SJSA1 (cell line): ENCODE measurements around the gene P2RY14. TPM values are rescaled to one million over a fixed set of nuclear protein-coding genes. Genes with fewer than 3 reads are reported as not detected.

Experiments
- DNase-seq, 2 experiments: peaks; one replicate each; pipeline ENCODE4 v3.0.0-alpha.2; 2015 to 2020; ENCODE audit warnings: low spot score in 2 of 2, low read depth in 1 of 2
- H3K27ac ChIP-seq: fragments of 250-450 bp; sonication (Bioruptor Pico); 2 replicates; pipeline ENCODE4 v1.5.1; 2020; ENCODE audit warnings: mild to moderate bottlenecking, moderate library complexity
- H3K27me3 ChIP-seq: fragments of 250-450 bp; sonication (Bioruptor Pico); replicated peaks from 2 replicates; pipeline ENCODE4 v1.5.1; 2020; ENCODE audit warnings: mild to moderate bottlenecking, moderate library complexity
- H3K36me3 ChIP-seq: fragments of 250-450 bp; sonication (Bioruptor Pico); 2 replicates; pipeline ENCODE4 v1.5.1; 2020; ENCODE audit warnings: mild to moderate bottlenecking
- H3K4me1 ChIP-seq: fragments of 250-450 bp; sonication (Bioruptor Pico); replicated peaks from 2 replicates; pipeline ENCODE4 v1.6.1; 2021; ENCODE audit warnings: mild to moderate bottlenecking
- H3K4me3 ChIP-seq: fragments of 250-450 bp; sonication (Bioruptor Pico); 2 replicates; pipeline ENCODE4 v1.5.1; 2020; ENCODE audit warnings: mild to moderate bottlenecking
- H3K9me3 ChIP-seq: fragments of 250-450 bp; sonication (Bioruptor Pico); replicated peaks from 2 replicates; pipeline ENCODE4 v1.5.1; 2020; ENCODE audit warnings: mild to moderate bottlenecking
- total RNA-seq: library from RNA; depleted of rRNA; stranded (reverse); fragments of >200 nt; shearing (Covaris generic); gene quantifications from 2 replicates; pipeline ENCODE4 v1.2.3, GENCODE V29; 2014

Gene P2RY14
- total RNA-seq, 1 experiment from 2014 or later: not detected

GRCh38 chr3:151210676-151211381 is 67.5 kb downstream of the P2RY14 start:
- no peak overlapping the region for H3K27ac ChIP-seq
- no peaks in the 10 kb centered on the region for H3K36me3 ChIP-seq
- H3K9me3 ChIP-seq: no peaks in the 10 kb centered on the region
- H3K27me3 ChIP-seq: no peaks in the 10 kb centered on the region; the same call in 1 of the 2 replicates
- H3K4me3 ChIP-seq: no peak overlapping the region
- peaks cover 3% of the 10 kb centered on the region; the same call in 1 of the 2 replicates for H3K4me1 ChIP-seq
- DNase-seq: no peak

- Histone ChIP-seq H3K4me3 (no peak overlapping the region), H3K4me1 (peaks cover 3% of the 10 kb centered on the region; the same call in 1 of the 2 replicates), H3K27me3 (peaks cover 4% of the 10 kb centered on the region; the same call in 1 of the 2 replicates), H3K36me3 (no peaks in the 10 kb centered on the region), H3K27ac (no peak overlapping the region), H3K9me3 (no peaks in the 10 kb centered on the region)
- no peak for DNase-seq
Measured at GRCh38 chr3:151209654-151210053, 68.7 kb downstream of the P2RY14 start.

- Histone ChIP-seq H3K9me3 (no peaks in the 10 kb centered on the region), H3K27me3 (peaks cover 11% of the 10 kb centered on the region), H3K27ac (no peak overlapping the region), H3K4me1 (peaks cover 3% of the 10 kb centered on the region; the same call in 1 of the 2 replicates), H3K36me3 (no peaks in the 10 kb centered on the region), H3K4me3 (no peak overlapping the region)
- DNase-seq: no peak
Measured at GRCh38 chr3:151206201-151206600, 72.1 kb downstream of the P2RY14 start.

GRCh38 chr3:151205482-151205881 is 72.9 kb downstream of the P2RY14 start:
- no peaks in the 10 kb centered on the region for H3K36me3 ChIP-seq
- DNase-seq: no peak
- peaks cover 17% of the 10 kb centered on the region for H3K27me3 ChIP-seq
- no peaks in the 10 kb centered on the region for H3K9me3 ChIP-seq
- peaks cover 3% of the 10 kb centered on the region; the same call in 1 of the 2 replicates for H3K4me1 ChIP-seq
- H3K4me3 ChIP-seq: no peak overlapping the region
- H3K27ac ChIP-seq: no peak overlapping the region

- Histone ChIP-seq H3K9me3 (no peaks in the 10 kb centered on the region), H3K4me3 (no peak overlapping the region), H3K36me3 (no peaks in the 10 kb centered on the region), H3K27me3 (peaks cover 17% of the 10 kb centered on the region), H3K4me1 (peaks cover 1% of the 10 kb centered on the region; the same call in 1 of the 2 replicates), H3K27ac (no peak overlapping the region)
- DNase-seq: no peak
Measured at GRCh38 chr3:151204530-151205402, 73.6 kb downstream of the P2RY14 start.

GRCh38 chr3:151203051-151203420 is 75.3 kb downstream of the P2RY14 start, which contains the start of gene GPR171:
Gene GPR171, minus strand, starts transcription at chr3:151203216. Its CDS starts 3,830 bp downstream, at chr3:151199386.
- Histone ChIP-seq H3K4me3 (no peak within 1 kb of the TSS), H3K4me1 (no peaks in the 10 kb centered on the region), H3K36me3 (no peaks in the 10 kb centered on the region), H3K27ac (no peak within 1 kb of the TSS), H3K27me3 (peaks cover 17% of the 10 kb centered on the region), H3K9me3 (no peaks in the 10 kb centered on the region)
- DNase-seq: no peak

GRCh38 chr3:151201051-151201730 is 77.2 kb downstream of the P2RY14 start:
- no peaks in the 10 kb centered on the region for H3K9me3 ChIP-seq
- no peaks in the 10 kb centered on the region for H3K4me1 ChIP-seq
- H3K4me3 ChIP-seq: no peak overlapping the region
- H3K36me3 ChIP-seq: no peaks in the 10 kb centered on the region
- H3K27ac ChIP-seq: no peak overlapping the region
- DNase-seq: no peak
- H3K27me3 ChIP-seq: peaks cover 21% of the 10 kb centered on the region

GRCh38 chr3:151200586-151200985 is 77.8 kb downstream of the P2RY14 start:
- no peak for DNase-seq
- no peaks in the 10 kb centered on the region for H3K9me3 ChIP-seq
- no peak overlapping the region for H3K4me3 ChIP-seq
- no peaks in the 10 kb centered on the region for H3K4me1 ChIP-seq
- H3K36me3 ChIP-seq: no peaks in the 10 kb centered on the region
- H3K27me3 ChIP-seq: peaks cover 24% of the 10 kb centered on the region
- H3K27ac ChIP-seq: no peak overlapping the region

- no peak overlapping the region for H3K4me3 ChIP-seq
- peak in 1 of 2 experiments; percentile 55 for DNase-seq
Measured at GRCh38 chr3:151199554-151200438, 78.5 kb downstream of the P2RY14 start.

GRCh38 chr3:151198849-151199248 is 79.5 kb downstream of the P2RY14 start:
- Histone ChIP-seq H3K4me1 (no peaks in the 10 kb centered on the region), H3K27me3 (peaks cover 20% of the 10 kb centered on the region), H3K27ac (no peak overlapping the region), H3K9me3 (no peaks in the 10 kb centered on the region), H3K4me3 (no peak overlapping the region), H3K36me3 (no peaks in the 10 kb centered on the region)
- no peak for DNase-seq

More at GRCh38 chr3:151199554-151200438, 78.5 kb downstream of the P2RY14 start:
- H3K4me1 ChIP-seq: no peaks in the 10 kb centered on the region
- H3K36me3 ChIP-seq: no peaks in the 10 kb centered on the region
- peaks cover 20% of the 10 kb centered on the region for H3K27me3 ChIP-seq
- H3K27ac ChIP-seq: no peak overlapping the region
- no peaks in the 10 kb centered on the region for H3K9me3 ChIP-seq

- Histone ChIP-seq H3K4me3 (no peak overlapping the region), H3K4me1 (no peaks in the 10 kb centered on the region), H3K9me3 (no peaks in the 10 kb centered on the region), H3K36me3 (no peaks in the 10 kb centered on the region), H3K27me3 (peaks cover 25% of the 10 kb centered on the region), H3K27ac (no peak overlapping the region)
- no peak for DNase-seq
Measured at GRCh38 chr3:151197981-151198767, 80.2 kb downstream of the P2RY14 start.

- no peak overlapping the region for H3K27ac ChIP-seq
- H3K36me3 ChIP-seq: no peaks in the 10 kb centered on the region
- no peak for DNase-seq
- no peak overlapping the region for H3K4me3 ChIP-seq
- H3K27me3 ChIP-seq: peaks cover 25% of the 10 kb centered on the region
- no peaks in the 10 kb centered on the region for H3K9me3 ChIP-seq
- H3K4me1 ChIP-seq: no peaks in the 10 kb centered on the region
Measured at GRCh38 chr3:151197228-151197627, 81.1 kb downstream of the P2RY14 start.
